Sigmoid colon (tissue), 4 donors: ENCODE measurements around the gene PLCG1.

Experiments
- EP300 ChIP-seq, 4 donors: sonication (generic); formaldehyde crosslinking; IDR thresholded peaks; one replicate each; pipeline ENCODE4 v1.6.1; 2017; ENCODE audit warnings: antibody characterized with exemption in 4 of 4
- POLR2A ChIP-seq, 2 donors: fragments of 450-650 bp; IDR thresholded peaks; one replicate each; pipeline ENCODE4 v1.6.1; 2016; ENCODE audit warnings: antibody characterized with exemption in 2 of 2, mild to moderate bottlenecking in 2 of 2, moderate library complexity in 2 of 2
- POLR2AphosphoS5 ChIP-seq, 4 donors: sonication (generic); formaldehyde crosslinking; IDR thresholded peaks; one replicate each; pipeline ENCODE4 v1.6.1; 2017; ENCODE audit warnings: antibody characterized with exemption in 4 of 4
- TF ChIP-seq, protein P1 (sequence below), 4 experiments: fragments of 450-650 bp in 3 of 4; fragments of 200-600 bp in 1 of 4; IDR thresholded peaks; one replicate each; pipeline ENCODE4 v1.5.1; 2016 to 2019; ENCODE audit warnings: antibody characterized with exemption in 4 of 4, mild to moderate bottlenecking in 3 of 4, moderate library complexity in 2 of 4

GRCh38 chr20:41135187-41135887, 2.0 kb upstream of the PLCG1 start:
- TF ChIP-seq, protein P1, sequence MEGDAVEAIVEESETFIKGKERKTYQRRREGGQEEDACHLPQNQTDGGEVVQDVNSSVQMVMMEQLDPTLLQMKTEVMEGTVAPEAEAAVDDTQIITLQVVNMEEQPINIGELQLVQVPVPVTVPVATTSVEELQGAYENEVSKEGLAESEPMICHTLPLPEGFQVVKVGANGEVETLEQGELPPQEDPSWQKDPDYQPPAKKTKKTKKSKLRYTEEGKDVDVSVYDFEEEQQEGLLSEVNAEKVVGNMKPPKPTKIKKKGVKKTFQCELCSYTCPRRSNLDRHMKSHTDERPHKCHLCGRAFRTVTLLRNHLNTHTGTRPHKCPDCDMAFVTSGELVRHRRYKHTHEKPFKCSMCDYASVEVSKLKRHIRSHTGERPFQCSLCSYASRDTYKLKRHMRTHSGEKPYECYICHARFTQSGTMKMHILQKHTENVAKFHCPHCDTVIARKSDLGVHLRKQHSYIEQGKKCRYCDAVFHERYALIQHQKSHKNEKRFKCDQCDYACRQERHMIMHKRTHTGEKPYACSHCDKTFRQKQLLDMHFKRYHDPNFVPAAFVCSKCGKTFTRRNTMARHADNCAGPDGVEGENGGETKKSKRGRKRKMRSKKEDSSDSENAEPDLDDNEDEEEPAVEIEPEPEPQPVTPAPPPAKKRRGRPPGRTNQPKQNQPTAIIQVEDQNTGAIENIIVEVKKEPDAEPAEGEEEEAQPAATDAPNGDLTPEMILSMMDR (IDR thresholded peaks at IDR 0.05) = peak in 3 of 4 experiments; percentile 14 to 56 (median 30)
- TF ChIP-seq POLR2AphosphoS5 (IDR thresholded peaks at IDR 0.05) = no peak
- no peak for TF ChIP-seq POLR2A (IDR thresholded peaks at IDR 0.05)
- no peak for TF ChIP-seq EP300 (IDR thresholded peaks at IDR 0.05)
